Left ventricle myocardium inferior (tissue), 1 donor: Measurements from ENCODE around the gene SLC10A7. TPM values are rescaled to one million over a fixed set of nuclear protein-coding genes. Genes with fewer than 3 reads are reported as not detected.
A peak's percentile ranks its signal among the peaks of the same experiment; 100 is the strongest.

Experiments used
- DNase-seq: peaks from one replicate; pipeline ENCODE4 v3.0.0-alpha.2; 2020
- H3K27ac ChIP-seq: fragments of 200-600 bp; replicated peaks from 2 replicates; pipeline ENCODE4 v1.8.0; 2021
- H3K27me3 ChIP-seq: fragments of 200-600 bp; 2 replicates; pipeline ENCODE4 v1.8.0; 2021; ENCODE audit warnings: low read depth
- H3K36me3 ChIP-seq: fragments of 200-600 bp; 2 replicates; pipeline ENCODE4 v1.8.0; 2021
- H3K4me1 ChIP-seq: fragments of 200-600 bp; 2 replicates; pipeline ENCODE4 v1.8.0; 2021
- H3K4me3 ChIP-seq: fragments of 200-600 bp; 2 replicates; pipeline ENCODE4 v1.8.0; 2021; ENCODE audit warnings: mild to moderate bottlenecking, moderate library complexity
- H3K9me3 ChIP-seq: fragments of 200-600 bp; replicated peaks from 2 replicates; pipeline ENCODE4 v1.8.0; 2021
- intact Hi-C: fragments of 100-400 bp; cut with micrococcal nuclease; formaldehyde crosslinking; loops from one replicate; pipeline ENCODE4 v1.11.0; 2022
- total RNA-seq: library from RNA; stranded (reverse); fragmentation: NEBNext Ultra II Directional; extraction: Animal tissue kit (Norgen Biotek cat#: 25700); gene quantifications from one replicate; pipeline ENCODE4 v1.2.1, GENCODE V29; 2021
- TF ChIP-seq, protein P1 (sequence below): fragments of 200-600 bp; IDR thresholded peaks from 2 replicates; pipeline ENCODE4 v1.8.0; 2021; ENCODE audit warnings: antibody characterized with exemption, mild to moderate bottlenecking, borderline replicate concordance
- donor health status: DM: no; HTN: yes; CAD: no; lungs with severe emphysema.

SLC10A7 gene
- total RNA-seq, 1 donor from 2014 or later = 4.3 TPM

DNA sequence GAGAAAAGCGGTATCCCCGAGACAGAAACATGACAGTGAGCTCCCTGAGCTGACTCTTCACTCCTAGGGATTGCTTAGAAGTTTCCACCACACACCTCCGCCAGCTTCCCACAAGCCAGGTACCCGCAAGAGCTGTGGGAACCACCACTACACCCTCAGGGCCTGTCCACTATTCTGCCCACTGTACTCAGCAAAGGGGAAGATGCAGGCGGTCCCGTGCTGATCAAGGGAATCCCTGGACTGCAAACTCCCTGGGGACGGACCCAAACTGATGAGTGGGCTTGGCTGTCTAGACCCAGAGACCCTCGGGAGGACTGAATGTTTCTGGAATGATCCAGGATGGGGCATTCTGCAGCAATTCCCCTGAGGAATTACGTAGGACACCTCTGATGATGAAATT is 277.2 kb downstream of the SLC10A7 start:
- Histone ChIP-seq H3K27ac (no peak overlapping the region), H3K9me3 (no peaks in the 10 kb centered on the region), H3K27me3 (no peaks in the 10 kb centered on the region), H3K36me3 (no peaks in the 10 kb centered on the region), H3K4me1 (peaks cover 55% of the 10 kb centered on the region), H3K4me3 (no peak overlapping the region)
- intact Hi-C loops = no loop called here
- no peak for DNase-seq
- TF ChIP-seq, protein P1, sequence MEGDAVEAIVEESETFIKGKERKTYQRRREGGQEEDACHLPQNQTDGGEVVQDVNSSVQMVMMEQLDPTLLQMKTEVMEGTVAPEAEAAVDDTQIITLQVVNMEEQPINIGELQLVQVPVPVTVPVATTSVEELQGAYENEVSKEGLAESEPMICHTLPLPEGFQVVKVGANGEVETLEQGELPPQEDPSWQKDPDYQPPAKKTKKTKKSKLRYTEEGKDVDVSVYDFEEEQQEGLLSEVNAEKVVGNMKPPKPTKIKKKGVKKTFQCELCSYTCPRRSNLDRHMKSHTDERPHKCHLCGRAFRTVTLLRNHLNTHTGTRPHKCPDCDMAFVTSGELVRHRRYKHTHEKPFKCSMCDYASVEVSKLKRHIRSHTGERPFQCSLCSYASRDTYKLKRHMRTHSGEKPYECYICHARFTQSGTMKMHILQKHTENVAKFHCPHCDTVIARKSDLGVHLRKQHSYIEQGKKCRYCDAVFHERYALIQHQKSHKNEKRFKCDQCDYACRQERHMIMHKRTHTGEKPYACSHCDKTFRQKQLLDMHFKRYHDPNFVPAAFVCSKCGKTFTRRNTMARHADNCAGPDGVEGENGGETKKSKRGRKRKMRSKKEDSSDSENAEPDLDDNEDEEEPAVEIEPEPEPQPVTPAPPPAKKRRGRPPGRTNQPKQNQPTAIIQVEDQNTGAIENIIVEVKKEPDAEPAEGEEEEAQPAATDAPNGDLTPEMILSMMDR = no peak

- Histone ChIP-seq H3K9me3 (no peaks in the 10 kb centered on the region), H3K27ac (peak overlapping the region; percentile 96), H3K36me3 (no peaks in the 10 kb centered on the region), H3K4me1 (peaks cover 57% of the 10 kb centered on the region), H3K4me3 (peak overlapping the region; percentile 53), H3K27me3 (no peaks in the 10 kb centered on the region)
- DNase-seq = no peak
- TF ChIP-seq, protein P1 = no peak
- intact Hi-C loops = no loop called here
Observed at GRCh38 chr4:146243883-146244277, 277.9 kb downstream of the SLC10A7 start.

GRCh38 chr4:146243141-146243882 is 278.4 kb downstream of the SLC10A7 start:
- Histone ChIP-seq H3K27ac (peak overlapping the region; percentile 96), H3K27me3 (no peaks in the 10 kb centered on the region), H3K4me3 (peak overlapping the region; percentile 53), H3K9me3 (no peaks in the 10 kb centered on the region), H3K4me1 (peaks cover 61% of the 10 kb centered on the region), H3K36me3 (no peaks in the 10 kb centered on the region)
- intact Hi-C loops = no loop called here
- DNase-seq = peak; percentile 25
- TF ChIP-seq, protein P1 = peak; percentile 58

DNA sequence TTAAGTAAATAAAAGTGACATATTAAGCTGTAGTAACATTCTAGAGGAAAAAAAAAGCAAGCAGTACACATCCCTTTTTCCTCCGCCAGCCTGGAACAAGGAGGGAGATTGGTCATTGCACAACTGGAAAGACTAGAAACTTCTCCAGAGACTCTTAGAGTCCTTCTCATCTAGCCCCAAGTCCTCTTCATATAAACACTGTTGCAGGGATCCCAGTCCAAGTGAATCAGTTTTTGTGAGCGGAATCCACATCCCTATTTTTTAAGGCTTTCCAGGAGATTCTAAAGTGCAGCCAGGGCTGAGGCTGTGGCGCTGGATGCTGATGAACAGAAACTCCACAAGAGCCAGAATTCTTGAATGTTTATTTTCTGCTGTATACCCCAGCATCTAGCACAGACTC is 283.6 kb downstream of the SLC10A7 start:
- H3K27ac ChIP-seq = peak overlapping the region; percentile 96
- intact Hi-C loops = no loop called here
- no peaks in the 10 kb centered on the region for H3K36me3 ChIP-seq
- H3K27me3 ChIP-seq = no peaks in the 10 kb centered on the region
- H3K4me1 ChIP-seq = peaks cover 61% of the 10 kb centered on the region
- H3K9me3 ChIP-seq = no peaks in the 10 kb centered on the region
- DNase-seq = no peak
- TF ChIP-seq, protein P1 = no peak
- H3K4me3 ChIP-seq = no peak overlapping the region

DNA sequence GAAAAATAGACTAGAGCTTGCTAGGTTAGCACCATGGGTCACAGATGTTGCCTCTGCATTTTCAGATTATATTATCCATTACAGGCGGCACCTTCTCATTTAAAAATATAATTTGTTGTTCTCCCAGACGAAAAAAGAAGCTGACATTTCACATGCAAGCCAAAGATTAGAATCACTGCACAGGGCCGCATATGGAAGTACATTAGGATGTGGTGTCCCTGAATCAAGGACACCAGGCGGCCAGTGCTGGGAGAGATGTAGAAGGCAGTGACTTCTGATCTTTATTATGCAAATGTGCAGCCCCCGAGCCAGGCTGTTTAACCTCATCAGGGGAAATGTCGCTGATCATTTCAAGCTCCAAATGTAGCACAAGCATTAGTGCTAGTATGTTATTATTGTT is 284.6 kb downstream of the SLC10A7 start:
- intact Hi-C loops = no loop called here
- H3K4me1 ChIP-seq = peaks cover 51% of the 10 kb centered on the region

More for the DNA sequence above, 284.6 kb downstream of the SLC10A7 start:
- H3K36me3 ChIP-seq = no peaks in the 10 kb centered on the region
- H3K4me3 ChIP-seq = no peak overlapping the region
- DNase-seq = no peak
- peaks cover 7% of the 10 kb centered on the region for H3K9me3 ChIP-seq
- H3K27ac ChIP-seq = no peak overlapping the region
- no peaks in the 10 kb centered on the region for H3K27me3 ChIP-seq
- TF ChIP-seq, protein P1 = no peak
